GM12892 (cell line): Measurements from ENCODE around the gene CSTPP1.

Experiments
- DNase-seq: peaks from one replicate; pipeline ENCODE4 v3.0.0; 2011; ENCODE audit not compliant: insufficient read length
- FAIRE-seq: peaks from 2 replicates; lab custom pipeline; 2011; peaks lifted over from hg19 to GRCh38; lab: Jason Lieb, UNC
- POLR2A ChIP-seq: IDR thresholded peaks from 2 replicates; pipeline ENCODE4 v1.6.1; 2011; ENCODE audit warnings: low read depth, low read length, control low read depth
- POLR2AphosphoS5 ChIP-seq: IDR thresholded peaks from 2 replicates; pipeline ENCODE4 v1.6.1; 2011; ENCODE audit warnings: low read depth, low read length, control low read depth
- TAF1 ChIP-seq: IDR thresholded peaks from 2 replicates; pipeline ENCODE4 v1.6.1; 2011; ENCODE audit warnings: low read depth, mild to moderate bottlenecking, control low read depth, low read length, borderline replicate concordance

The CSTPP1 gene

GRCh38 chr11:47161890-47162289, 225.3 kb downstream of the CSTPP1 start:
- no peak for FAIRE-seq

GRCh38 chr11:47162426-47162825, 225.9 kb downstream of the CSTPP1 start:
- DNase-seq, result no peak
- no peak for FAIRE-seq
- TF ChIP-seq POLR2A (peak; percentile 55), TAF1 (no peak)

More at GRCh38 chr11:47161890-47162289, 225.3 kb downstream of the CSTPP1 start:
- DNase-seq, result no peak
- no peak for TF ChIP-seq TAF1

- FAIRE-seq (no peak), DNase-seq (no peak)
- no peak for TF ChIP-seq POLR2A
- no peak; the same call in none of the 2 replicates for TF ChIP-seq POLR2AphosphoS5
- no peak for TF ChIP-seq TAF1
Observed at GRCh38 chr11:47163193-47163592, 226.6 kb downstream of the CSTPP1 start.

- TF ChIP-seq TAF1, result no peak
- TF ChIP-seq POLR2A, result peak; percentile 14; the same call in 1 of the 2 replicates
- DNase-seq (no peak), FAIRE-seq (no peak)
Observed at GRCh38 chr11:47163898-47164297, 227.3 kb downstream of the CSTPP1 start.

- FAIRE-seq (no peak), DNase-seq (no peak)
- TF ChIP-seq POLR2A, result no peak
- 0 out of 2 replicates have a peak, but pooled peaks have one; percentile 14 for TF ChIP-seq POLR2AphosphoS5
- TF ChIP-seq TAF1, result no peak
Observed at GRCh38 chr11:47164321-47164720, 227.8 kb downstream of the CSTPP1 start.

- no peak for TF ChIP-seq POLR2AphosphoS5
- TF ChIP-seq TAF1, result no peak
- no peak for TF ChIP-seq POLR2A
- FAIRE-seq, result no peak
- DNase-seq, result no peak
Observed at GRCh38 chr11:47165253-47165840, 228.8 kb downstream of the CSTPP1 start.

- FAIRE-seq (no peak), DNase-seq (no peak)
- TF ChIP-seq TAF1 (no peak), POLR2A (no peak; the same call in 1 of the 2 replicates), POLR2AphosphoS5 (no peak; the same call in 1 of the 2 replicates)
Observed at GRCh38 chr11:47166368-47166767, 229.8 kb downstream of the CSTPP1 start.

GRCh38 chr11:47171061-47171838, 234.7 kb downstream of the CSTPP1 start:
- TF ChIP-seq POLR2A (no peak), TAF1 (no peak), POLR2AphosphoS5 (no peak)
- FAIRE-seq (no peak), DNase-seq (no peak)

GRCh38 chr11:47171856-47172255, 235.3 kb downstream of the CSTPP1 start:
- no peak for FAIRE-seq
- DNase-seq, result no peak
- 0 out of 2 replicates have a peak, but pooled peaks have one; percentile 17 for TF ChIP-seq POLR2AphosphoS5
- TF ChIP-seq POLR2A, result no peak

GRCh38 chr11:47172740-47173336, 236.3 kb downstream of the CSTPP1 start:
- FAIRE-seq (no peak), DNase-seq (no peak)
- no peak for TF ChIP-seq POLR2A
- TF ChIP-seq TAF1, result no peak
- TF ChIP-seq POLR2AphosphoS5, result no peak

- FAIRE-seq, result no peak
- no peak for DNase-seq
- TF ChIP-seq POLR2AphosphoS5 (no peak), TAF1 (no peak), POLR2A (no peak)
Observed at GRCh38 chr11:47175746-47176327, 239.3 kb downstream of the CSTPP1 start.
